Measurements from ENCODE around the gene LIPA. TPM values are rescaled to one million over a fixed set of nuclear protein-coding genes. Genes with fewer than 3 reads are reported as not detected.

Gene LIPA
- polyA plus RNA-seq, 1 donor (not counting 4 experiments of a cell fraction or from before 2014, with no cell fraction given): 156 TPM

- Histone ChIP-seq H2AFZ (ENCODE audit: control insufficient read depth, low read length) (no peak overlapping the region), H3K9ac (ENCODE audit: control insufficient read depth, extremely low read depth, insufficient read depth, low read length) (no peak overlapping the region), H3K27me3 (ENCODE audit: control insufficient read depth, extremely low read depth, insufficient read depth, low read length) (no peaks in the 10 kb centered on the region), H3K9me1 (ENCODE audit: control insufficient read depth, extremely low read depth, insufficient read depth, low read length) (no peaks in the 10 kb centered on the region), H3K4me1 (ENCODE audit: control insufficient read depth, extremely low read depth, insufficient read depth, low read length) (peaks cover 11% of the 10 kb centered on the region), H3K4me2 (ENCODE audit: control insufficient read depth, extremely low read depth, insufficient read depth, low read depth, low read length) (no peak overlapping the region), H3K9me3 (ENCODE audit: control insufficient read depth, low read depth, low read length) (no peaks in the 10 kb centered on the region), H4K20me1 (ENCODE audit: control insufficient read depth, extremely low read depth, insufficient read depth, low read length) (no peaks in the 10 kb centered on the region), H3K79me2 (ENCODE audit: control insufficient read depth, insufficient read depth, low read length) (no peaks in the 10 kb centered on the region), H3K4me3 (ENCODE audit: control insufficient read depth in 2 of 3, extremely low read depth in 1 of 3, insufficient read depth in 2 of 3, low read depth in 1 of 3, low read length in 3 of 3) (no peak overlapping the region), H3K36me3 (ENCODE audit: control insufficient read depth in 2 of 2, extremely low read depth in 1 of 2, insufficient read depth in 2 of 2, low read length in 2 of 2) (peaks cover 3 to 14% of the 10 kb centered on the region in 2 experiments), H3K27ac (ENCODE audit: control insufficient read depth, insufficient read depth, low read length) (no peak overlapping the region)
- TF ChIP-seq, protein P1, sequence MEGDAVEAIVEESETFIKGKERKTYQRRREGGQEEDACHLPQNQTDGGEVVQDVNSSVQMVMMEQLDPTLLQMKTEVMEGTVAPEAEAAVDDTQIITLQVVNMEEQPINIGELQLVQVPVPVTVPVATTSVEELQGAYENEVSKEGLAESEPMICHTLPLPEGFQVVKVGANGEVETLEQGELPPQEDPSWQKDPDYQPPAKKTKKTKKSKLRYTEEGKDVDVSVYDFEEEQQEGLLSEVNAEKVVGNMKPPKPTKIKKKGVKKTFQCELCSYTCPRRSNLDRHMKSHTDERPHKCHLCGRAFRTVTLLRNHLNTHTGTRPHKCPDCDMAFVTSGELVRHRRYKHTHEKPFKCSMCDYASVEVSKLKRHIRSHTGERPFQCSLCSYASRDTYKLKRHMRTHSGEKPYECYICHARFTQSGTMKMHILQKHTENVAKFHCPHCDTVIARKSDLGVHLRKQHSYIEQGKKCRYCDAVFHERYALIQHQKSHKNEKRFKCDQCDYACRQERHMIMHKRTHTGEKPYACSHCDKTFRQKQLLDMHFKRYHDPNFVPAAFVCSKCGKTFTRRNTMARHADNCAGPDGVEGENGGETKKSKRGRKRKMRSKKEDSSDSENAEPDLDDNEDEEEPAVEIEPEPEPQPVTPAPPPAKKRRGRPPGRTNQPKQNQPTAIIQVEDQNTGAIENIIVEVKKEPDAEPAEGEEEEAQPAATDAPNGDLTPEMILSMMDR (optimal IDR thresholded peaks at IDR 0.05 in 1 of 3, IDR thresholded peaks at IDR 0.05 in 1 of 3, conservative IDR thresholded peaks at IDR 0.05 in 1 of 3; ENCODE audit: extremely low read depth in 1 of 3, insufficient read depth in 2 of 3, low read length in 3 of 3): no peak
- no peak for TF ChIP-seq EZH2 (IDR thresholded peaks at IDR 0.05; ENCODE audit: low read length)
- dilution Hi-C loops (cut with MboI; ENCODE audit: extremely low pct_ligation_motif_present, low sequenced_read_pairs): no loop called here
- DNase-seq (ENCODE audit: low read depth, low spot score) (no peak), FAIRE-seq (no peak)
Observed at GRCh38 chr10:89221919-89222318, 29.7 kb downstream of the LIPA start.

DNA sequence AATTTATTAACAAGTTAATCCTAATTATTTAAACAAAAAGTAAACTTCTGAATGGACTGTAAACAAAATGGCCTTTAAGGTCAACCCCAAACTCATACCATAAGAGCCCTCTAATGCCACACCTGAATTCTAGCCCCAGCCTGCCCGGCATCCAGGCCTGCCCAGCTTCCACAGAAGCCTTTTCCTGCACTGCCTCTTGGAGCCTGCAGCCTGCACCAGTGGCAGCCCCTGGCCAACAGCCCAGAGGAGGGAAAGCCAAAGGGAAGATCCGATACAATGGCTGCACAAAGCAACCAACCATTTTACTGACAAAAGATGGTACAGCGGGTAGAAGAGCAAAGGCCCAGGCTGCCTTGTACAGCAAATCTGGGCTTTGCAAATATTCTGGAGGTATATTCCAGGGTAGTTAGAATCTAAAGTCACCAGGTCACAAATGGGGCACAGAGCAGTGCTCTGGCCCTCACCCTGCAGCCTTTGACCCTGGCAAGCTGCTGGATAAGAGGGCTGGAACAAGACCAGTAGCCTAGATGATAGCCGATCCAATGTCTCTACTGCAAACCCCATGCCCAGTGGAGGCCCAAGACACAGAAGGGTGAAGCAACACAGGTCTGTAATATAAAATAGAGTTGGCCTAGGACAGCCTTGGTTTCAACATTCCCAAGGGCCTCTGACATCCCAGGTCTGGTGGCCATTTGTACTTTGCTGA, 31.9 kb downstream of the LIPA start:
- Histone ChIP-seq H4K20me1 (ENCODE audit: control insufficient read depth, extremely low read depth, insufficient read depth, low read length) (no peaks in the 10 kb centered on the region), H2AFZ (ENCODE audit: control insufficient read depth, low read length) (no peak overlapping the region), H3K4me1 (ENCODE audit: control insufficient read depth, extremely low read depth, insufficient read depth, low read length) (peaks cover 11% of the 10 kb centered on the region), H3K9me3 (ENCODE audit: control insufficient read depth, low read depth, low read length) (no peaks in the 10 kb centered on the region), H3K4me3 (ENCODE audit: control insufficient read depth in 2 of 3, extremely low read depth in 1 of 3, insufficient read depth in 2 of 3, low read depth in 1 of 3, low read length in 3 of 3) (no peak overlapping the region), H3K9me1 (ENCODE audit: control insufficient read depth, extremely low read depth, insufficient read depth, low read length) (no peaks in the 10 kb centered on the region), H3K9ac (ENCODE audit: control insufficient read depth, extremely low read depth, insufficient read depth, low read length) (no peak overlapping the region), H3K27me3 (ENCODE audit: control insufficient read depth, extremely low read depth, insufficient read depth, low read length) (no peaks in the 10 kb centered on the region), H3K4me2 (ENCODE audit: control insufficient read depth, extremely low read depth, insufficient read depth, low read depth, low read length) (no peak overlapping the region), H3K36me3 (ENCODE audit: control insufficient read depth in 2 of 2, extremely low read depth in 1 of 2, insufficient read depth in 2 of 2, low read length in 2 of 2) (peaks cover 8 to 14% of the 10 kb centered on the region in 2 experiments), H3K27ac (ENCODE audit: control insufficient read depth, insufficient read depth, low read length) (no peak overlapping the region), H3K79me2 (ENCODE audit: control insufficient read depth, insufficient read depth, low read length) (no peaks in the 10 kb centered on the region)
- dilution Hi-C loops (cut with MboI; ENCODE audit: extremely low pct_ligation_motif_present, low sequenced_read_pairs): loop anchor here (10.0 kb wide), 1 partner anchor 195 kb away; no protein-coding TSS in a partner anchor
- no peak for DNase-seq (ENCODE audit: low read depth, low spot score)
- TF ChIP-seq, protein P1 (optimal IDR thresholded peaks at IDR 0.05 in 1 of 3, IDR thresholded peaks at IDR 0.05 in 1 of 3, conservative IDR thresholded peaks at IDR 0.05 in 1 of 3; ENCODE audit: extremely low read depth in 1 of 3, insufficient read depth in 2 of 3, low read length in 3 of 3): no peak
- no peak for TF ChIP-seq EZH2 (IDR thresholded peaks at IDR 0.05; ENCODE audit: low read length)
- FAIRE-seq: no peak
